Keratinocyte (primary cell): ENCODE results near the gene IP6K2. TPM values are rescaled to one million over a fixed set of nuclear protein-coding genes. Genes with fewer than 3 reads are reported as not detected.

Experiments used
- DNase-seq: peaks from one replicate; pipeline ENCODE4 v3.0.0-alpha.2; 2011; ENCODE audit warnings: low read depth, missing footprints, low spot score
- FAIRE-seq: peaks from 2 replicates; lab custom pipeline; 2011; peaks lifted over from hg19 to GRCh38; lab: Jason Lieb, UNC
- H2AFZ ChIP-seq: 2 replicates; pipeline ENCODE4 v1.6.0; 2012; ENCODE audit warnings: low read length, control low read depth, inconsistent platforms; ENCODE audit not compliant: control insufficient read depth
- H3K27ac ChIP-seq: 2 replicates; pipeline ENCODE4 v1.5.1; 2011; ENCODE audit warnings: low read length; ENCODE audit not compliant: control insufficient read depth, insufficient read depth
- H3K27me3 ChIP-seq: 3 replicates; pipeline ENCODE4 v1.6.0; 2011; ENCODE audit warnings: low read length; ENCODE audit not compliant: control insufficient read depth, insufficient read depth; ENCODE audit errors: extremely low read depth
- H3K36me3 ChIP-seq, 2 experiments: 2 replicates in 1 of 2; 3 replicates in 1 of 2; pipeline ENCODE4 v1.5.1; 2011; ENCODE audit warnings: low read length in 2 of 2, mild to moderate bottlenecking in 1 of 2; ENCODE audit not compliant: control insufficient read depth in 2 of 2, insufficient read depth in 2 of 2; ENCODE audit errors: extremely low read depth in 1 of 2
- H3K4me1 ChIP-seq: 3 replicates; pipeline ENCODE4 v1.5.1; 2011; ENCODE audit warnings: low read length; ENCODE audit not compliant: control insufficient read depth, insufficient read depth; ENCODE audit errors: extremely low read depth
- H3K4me2 ChIP-seq: 3 replicates; pipeline ENCODE4 v1.6.0; 2011; ENCODE audit warnings: low read depth, low read length; ENCODE audit not compliant: control insufficient read depth, insufficient read depth; ENCODE audit errors: extremely low read depth
- H3K4me3 ChIP-seq, 3 experiments: fragments of 200-600 bp in 1 of 3; sonication (generic) in 1 of 3; 2 replicates in 2 of 3; 3 replicates in 1 of 3; pipeline ENCODE4 v1.5.1; 2011 to 2016; ENCODE audit warnings: low read length in 3 of 3, mild to moderate bottlenecking in 3 of 3, control low read depth in 2 of 3, inconsistent platforms in 1 of 3, low read depth in 1 of 3, mixed read lengths in 1 of 3, mixed run types in 1 of 3, moderate library complexity in 1 of 3; ENCODE audit not compliant: control insufficient read depth in 2 of 3, insufficient read depth in 2 of 3; ENCODE audit errors: extremely low read depth in 1 of 3
- H3K79me2 ChIP-seq: 2 replicates; pipeline ENCODE4 v1.6.0; 2012; ENCODE audit warnings: low read length; ENCODE audit not compliant: control insufficient read depth, insufficient read depth
- H3K9ac ChIP-seq: 3 replicates; pipeline ENCODE4 v1.6.0; 2011; ENCODE audit warnings: low read length; ENCODE audit not compliant: control insufficient read depth, insufficient read depth; ENCODE audit errors: extremely low read depth
- H3K9me1 ChIP-seq: 3 replicates; pipeline ENCODE4 v1.6.0; 2011; ENCODE audit warnings: low read length; ENCODE audit not compliant: control insufficient read depth, insufficient read depth; ENCODE audit errors: extremely low read depth
- H3K9me3 ChIP-seq: 2 replicates; pipeline ENCODE4 v1.5.1; 2012; ENCODE audit warnings: low read depth, low read length; ENCODE audit not compliant: control insufficient read depth
- H4K20me1 ChIP-seq: 3 replicates; pipeline ENCODE4 v1.6.0; 2011; ENCODE audit warnings: low read length; ENCODE audit not compliant: control insufficient read depth, insufficient read depth; ENCODE audit errors: extremely low read depth
- EZH2 ChIP-seq: IDR thresholded peaks from one replicate; pipeline ENCODE4 v1.6.1; 2012; ENCODE audit warnings: inconsistent platforms, mild to moderate bottlenecking, low read length, moderate library complexity
- dilution Hi-C: fragments of 300-500 bp; cut with MboI; formaldehyde crosslinking; loops from one replicate; pipeline ENCODE4 v1.7.0; 2020; ENCODE audit warnings: low sequenced_read_pairs; ENCODE audit not compliant: extremely low pct_ligation_motif_present
- polyA plus RNA-seq, 5 experiments: library from polyadenylated mRNA; depleted of rRNA in 3 of 5; stranded (reverse) in 3 of 5; stranded (forward) in 1 of 5; unstranded in 1 of 5; fragments of >200 nt; gene quantifications; 1 replicate in 1 of 5; 2 replicates in 3 of 5; 3 replicates in 1 of 5; pipeline versions ENCODE4 v1.2.1 to v1.2.3, GENCODE V29; 2011 to 2012; ENCODE audit warnings: missing spikeins in 2 of 5, low read depth in 1 of 5, low replicate concordance in 1 of 5
- TF ChIP-seq, protein P1 (sequence below), 3 experiments: IDR thresholded peaks in 1 of 3; conservative IDR thresholded peaks in 1 of 3; optimal IDR thresholded peaks in 1 of 3; 2 replicates in 2 of 3; 3 replicates in 1 of 3; pipeline versions ENCODE3 to v1.5.1; 2011; ENCODE audit warnings: low read length in 3 of 3, mild to moderate bottlenecking in 3 of 3, moderate library complexity in 2 of 3, control low read depth in 1 of 3, inconsistent platforms in 1 of 3; ENCODE audit not compliant: insufficient read depth in 2 of 3; ENCODE audit errors: extremely low read depth in 1 of 3

IP6K2 gene
- polyA plus RNA-seq, 1 donor (not counting 4 experiments of a cell fraction or from before 2014, with no cell fraction given), result 110 TPM

DNA sequence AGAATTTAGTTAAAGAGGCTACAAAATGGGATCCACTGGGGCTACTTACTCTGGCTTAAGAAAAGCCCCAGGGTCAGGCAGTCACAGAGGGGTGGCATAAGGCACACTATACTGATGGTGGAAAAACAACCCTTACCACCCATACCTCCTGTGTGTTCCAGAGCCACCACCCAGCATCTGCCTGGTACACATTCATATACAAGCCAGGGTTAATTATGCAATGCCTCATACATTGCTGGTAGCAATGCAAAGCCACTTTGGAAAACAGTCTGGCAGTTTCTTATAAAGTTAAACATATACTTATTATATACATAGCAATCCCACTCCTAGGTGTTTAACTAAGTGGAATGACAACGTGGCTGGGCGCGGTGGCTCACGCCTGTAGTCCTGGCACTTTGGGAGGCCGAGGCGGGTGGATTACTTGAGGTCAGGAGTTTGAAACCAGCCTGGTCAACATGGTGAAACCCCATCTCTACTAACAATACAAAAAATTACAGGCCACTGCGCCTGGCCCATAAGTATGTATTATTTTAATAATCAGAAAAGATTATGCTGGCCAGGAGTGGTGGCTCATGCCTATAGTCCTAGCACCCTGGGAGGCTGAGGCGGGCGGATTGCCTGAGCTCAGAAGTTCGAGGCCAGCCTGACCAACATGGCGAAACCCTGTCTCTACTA is 16.2 kb downstream of the IP6K2 start:
- Histone ChIP-seq H3K4me3 (no peak overlapping the region), H3K4me2 (no peak overlapping the region), H4K20me1 (peaks cover 29% of the 10 kb centered on the region), H3K36me3 (peaks cover 8 to 15% of the 10 kb centered on the region in 2 experiments), H3K27me3 (no peaks in the 10 kb centered on the region), H2AFZ (no peak overlapping the region), H3K9me3 (no peaks in the 10 kb centered on the region), H3K4me1 (peaks cover 4% of the 10 kb centered on the region), H3K9me1 (no peaks in the 10 kb centered on the region), H3K79me2 (peaks cover 95% of the 10 kb centered on the region), H3K27ac (no peak overlapping the region), H3K9ac (no peak overlapping the region)
- TF ChIP-seq, protein P1, sequence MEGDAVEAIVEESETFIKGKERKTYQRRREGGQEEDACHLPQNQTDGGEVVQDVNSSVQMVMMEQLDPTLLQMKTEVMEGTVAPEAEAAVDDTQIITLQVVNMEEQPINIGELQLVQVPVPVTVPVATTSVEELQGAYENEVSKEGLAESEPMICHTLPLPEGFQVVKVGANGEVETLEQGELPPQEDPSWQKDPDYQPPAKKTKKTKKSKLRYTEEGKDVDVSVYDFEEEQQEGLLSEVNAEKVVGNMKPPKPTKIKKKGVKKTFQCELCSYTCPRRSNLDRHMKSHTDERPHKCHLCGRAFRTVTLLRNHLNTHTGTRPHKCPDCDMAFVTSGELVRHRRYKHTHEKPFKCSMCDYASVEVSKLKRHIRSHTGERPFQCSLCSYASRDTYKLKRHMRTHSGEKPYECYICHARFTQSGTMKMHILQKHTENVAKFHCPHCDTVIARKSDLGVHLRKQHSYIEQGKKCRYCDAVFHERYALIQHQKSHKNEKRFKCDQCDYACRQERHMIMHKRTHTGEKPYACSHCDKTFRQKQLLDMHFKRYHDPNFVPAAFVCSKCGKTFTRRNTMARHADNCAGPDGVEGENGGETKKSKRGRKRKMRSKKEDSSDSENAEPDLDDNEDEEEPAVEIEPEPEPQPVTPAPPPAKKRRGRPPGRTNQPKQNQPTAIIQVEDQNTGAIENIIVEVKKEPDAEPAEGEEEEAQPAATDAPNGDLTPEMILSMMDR (optimal IDR thresholded peaks at IDR 0.05 in 1 of 3, IDR thresholded peaks at IDR 0.05 in 1 of 3, conservative IDR thresholded peaks at IDR 0.05 in 1 of 3; ENCODE audit: extremely low read depth in 1 of 3, insufficient read depth in 2 of 3, low read length in 3 of 3), result no peak
- no peak for TF ChIP-seq EZH2
- FAIRE-seq (no peak), DNase-seq (no peak)
- dilution Hi-C loops, result no loop called here

DNA sequence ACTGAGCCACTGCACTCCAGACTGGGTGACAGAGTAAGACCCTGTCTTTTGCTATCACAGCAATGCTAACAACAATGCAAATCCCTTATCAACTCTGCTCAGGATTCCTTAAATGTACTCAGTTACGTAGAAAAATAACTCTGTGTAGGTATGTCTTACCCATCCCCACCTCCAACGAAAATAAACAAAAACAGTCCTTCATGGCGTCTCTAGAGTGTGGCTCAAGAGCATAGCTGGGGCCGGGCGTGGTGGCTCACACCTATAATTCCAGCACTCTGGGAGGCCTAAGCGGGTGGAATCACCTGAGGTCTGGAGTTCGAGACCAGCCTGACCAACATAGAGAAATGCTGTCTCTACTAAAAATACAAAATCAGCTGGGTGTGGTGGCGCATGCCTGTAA is 18.1 kb downstream of the IP6K2 start:
- peaks cover 43% of the 10 kb centered on the region for H4K20me1 ChIP-seq
- no peak overlapping the region for H3K4me3 ChIP-seq
- H3K27ac ChIP-seq, result no peak overlapping the region
- H3K4me2 ChIP-seq, result no peak overlapping the region
- H3K4me1 ChIP-seq, result peaks cover 21% of the 10 kb centered on the region
- peaks cover 87% of the 10 kb centered on the region for H3K79me2 ChIP-seq
- TF ChIP-seq EZH2, result no peak
- TF ChIP-seq, protein P1 (optimal IDR thresholded peaks at IDR 0.05 in 1 of 3, IDR thresholded peaks at IDR 0.05 in 1 of 3, conservative IDR thresholded peaks at IDR 0.05 in 1 of 3; ENCODE audit: extremely low read depth in 1 of 3, insufficient read depth in 2 of 3, low read length in 3 of 3), result no peak
- no peaks in the 10 kb centered on the region for H3K9me3 ChIP-seq
- no peaks in the 10 kb centered on the region for H3K27me3 ChIP-seq
- peaks cover 5% of the 10 kb centered on the region for H3K9me1 ChIP-seq
- DNase-seq (no peak), FAIRE-seq (no peak)
- no peak overlapping the region for H2AFZ ChIP-seq
- H3K36me3 ChIP-seq, result peaks cover 14 to 27% of the 10 kb centered on the region in 2 experiments
- dilution Hi-C loops, result no loop called here
- no peak overlapping the region for H3K9ac ChIP-seq
